GM12801 (cell line): ENCODE measurements around the gene KRTAP13-2.

Experiments
- CTCF ChIP-seq: IDR thresholded peaks from one replicate; pipeline ENCODE4 v1.5.1; 2011; ENCODE audit warnings: control low read depth; ENCODE audit not compliant: insufficient read length; ENCODE audit errors: extremely low read depth

The KRTAP13-2 gene

GRCh38 chr21:30337772-30338171 is 34.3 kb downstream of the KRTAP13-2 start:
- TF ChIP-seq CTCF = no peak

- TF ChIP-seq CTCF = no peak
Observed at GRCh38 chr21:30337276-30337744, 34.8 kb downstream of the KRTAP13-2 start, which contains the start of gene KRTAP27-1. Gene KRTAP27-1, minus strand, starts transcription at chr21:30337694. Its CDS starts 26 bp downstream, at chr21:30337668.

GRCh38 chr21:30336596-30336995 is 35.5 kb downstream of the KRTAP13-2 start:
- TF ChIP-seq CTCF = no peak

GRCh38 chr21:30333736-30334135 is 38.3 kb downstream of the KRTAP13-2 start:
- TF ChIP-seq CTCF = no peak

GRCh38 chr21:30332681-30333080 is 39.4 kb downstream of the KRTAP13-2 start:
- no peak for TF ChIP-seq CTCF

- no peak for TF ChIP-seq CTCF
Observed at GRCh38 chr21:30329203-30329875, 42.7 kb downstream of the KRTAP13-2 start.

GRCh38 chr21:30326390-30326789 is 45.7 kb downstream of the KRTAP13-2 start:
- TF ChIP-seq CTCF = no peak
